ENCODE measurements around the gene CD74. TPM values are rescaled to one million over a fixed set of nuclear protein-coding genes. Genes with fewer than 3 reads are reported as not detected.

CD74 gene
- total and polyA plus RNA-seq, 2 of the 4 experiments (the other 2 are of a cell fraction) = 0.18 to 1.1 TPM

DNA sequence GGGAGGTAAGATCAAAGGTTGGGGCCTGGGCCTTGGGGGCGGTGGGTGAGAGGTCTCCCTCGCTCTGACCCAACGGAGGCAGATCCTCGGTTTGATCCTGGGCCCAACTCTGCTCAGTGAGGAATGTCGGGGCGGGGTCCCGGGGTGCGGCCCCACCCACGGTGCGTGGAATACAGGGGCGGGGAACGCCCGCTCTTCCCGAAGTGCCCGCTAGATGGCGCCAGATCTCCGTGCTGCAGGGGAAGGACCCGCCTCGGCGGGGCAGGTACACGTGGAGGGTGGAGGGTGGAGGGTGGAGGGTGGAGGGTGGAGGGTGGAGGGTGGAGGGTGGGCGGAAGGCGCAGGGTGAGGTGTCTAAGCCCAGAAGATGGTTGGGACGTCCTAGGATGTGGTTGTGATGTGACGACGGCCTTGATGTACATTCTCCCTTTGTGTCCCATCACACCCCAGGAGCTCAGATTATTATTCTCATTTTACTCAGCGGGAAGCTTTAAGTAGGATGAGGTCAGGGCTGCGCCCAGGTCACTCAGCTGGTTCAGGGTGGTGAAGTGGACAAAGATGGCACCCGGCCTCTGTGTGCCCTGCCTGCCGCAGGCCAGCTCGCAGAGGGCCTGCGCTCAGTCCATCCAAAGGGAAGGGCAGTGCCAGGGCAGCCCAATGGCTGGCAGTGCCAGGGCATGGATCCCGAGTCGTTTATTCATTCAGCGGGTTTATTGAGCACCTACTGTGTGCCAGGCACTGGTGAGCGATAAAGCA lies 46.3 kb upstream of the CD74 start:
- no TSS peak for BruUV-seq (replicated peaks)
- Histone ChIP-seq H3K56ac (ENCODE audit: extremely low read depth, insufficient read depth, low read length) (no peak overlapping the region), H3K9me3 (ENCODE audit: control insufficient read depth, insufficient read depth, low read length) (no peaks in the 10 kb centered on the region), H3K14ac (replicated peaks; ENCODE audit: low read depth, low read length) (no peak overlapping the region), H3K27ac (ENCODE audit: insufficient read depth, low read length) (peak overlapping the region; percentile 33; the same call in 1 of the 2 replicates), H3K9ac (ENCODE audit: low read depth, low read length) (0 out of 2 replicates have a peak overlapping the region, but pooled peaks have one; percentile 13), H2AK9ac (replicated peaks; ENCODE audit: low read depth, low read length, poor library complexity) (peak overlapping the region; percentile 98), H3K4me2 (ENCODE audit: low read depth, low read length) (peak overlapping the region; percentile 97), H3K36me3 (ENCODE audit: control insufficient read depth, insufficient read depth, low read length) (no peaks in the 10 kb centered on the region), H3K23ac (ENCODE audit: low read depth, low read length) (no peak overlapping the region; the same call in 1 of the 2 replicates), H3K4ac (ENCODE audit: low read depth, low read length) (peak overlapping the region; percentile 84), H2BK20ac (ENCODE audit: low read depth, low read length) (peak overlapping the region; percentile 88), H2BK15ac (ENCODE audit: low read depth, low read length) (peak overlapping the region; percentile 12; the same call in 1 of the 3 replicates), H3K9me1 (ENCODE audit: insufficient read depth, low read length) (no peaks in the 10 kb centered on the region; the same call in 1 of the 2 replicates), H3K4me1 (ENCODE audit: control insufficient read depth, insufficient read depth, low read length) (0 out of 2 replicates have a peak, but pooled peaks cover 2% of the 10 kb centered on the region), H3K18ac (ENCODE audit: low read depth, low read length) (peak overlapping the region; percentile 49; the same call in 1 of the 2 replicates), H3K79me1 (ENCODE audit: low read depth in 1 of 2, low read length in 2 of 2) (0 out of 4 replicates have a peak, but pooled peaks cover 0 to 6% of the 10 kb centered on the region in 2 experiments), H4K91ac (ENCODE audit: insufficient read depth, low read depth, low read length) (peak overlapping the region; percentile 70), H4K5ac (ENCODE audit: low read depth, low read length) (peak overlapping the region; percentile 83), H2AK5ac (ENCODE audit: low read depth, low read length) (peak overlapping the region; percentile 57), H3K27me3 (ENCODE audit: control insufficient read depth, insufficient read depth, low read length) (no peaks in the 10 kb centered on the region), H4K8ac (ENCODE audit: low read depth in 2 of 2, low read length in 2 of 2) (peak overlapping the region; percentile 42 to 82; a peak in 2 of 4 replicates), H3K4me3 (ENCODE audit: insufficient read depth, low read depth, low read length) (no peak overlapping the region), H2BK5ac (ENCODE audit: low read depth, low read length, poor library complexity, severe bottlenecking) (no peak overlapping the region), H4K20me1 (ENCODE audit: insufficient read depth, low read length) (no peaks in the 10 kb centered on the region), H2AFZ (replicated peaks; ENCODE audit: low read length, poor library complexity) (peak overlapping the region; percentile 88), H2BK120ac (ENCODE audit: low read depth, low read length) (peak overlapping the region; percentile 85)
- CTCF ChIA-PET = interaction anchor here (0.6 to 1.0 kb wide), 7 partner anchors 9 to 276 kb away, joined by 3 to 4 read pairs (median 4); partner anchors contain the start of gene RBM22
- dilution Hi-C loops (cut with HindIII; ENCODE audit: low sequenced_read_pairs, unreplicated experiment) (no loop called here), in situ Hi-C loops (cut with MboI; ENCODE audit: low sequenced_read_pairs) (no loop called here), intact Hi-C loops (cut with micrococcal nuclease) (loop anchor here (1.0 to 2.0 kb wide), 4 partner anchors 64 to 388 kb away; partner anchors contain the start of gene IRGM)
- DNase-seq (peak; percentile 38), ATAC-seq (ENCODE audit: low read depth) (peak; percentile 98)
- POLR2A ChIA-PET (ENCODE audit: unreplicated experiment) = no interaction called here
- WGBS, 2 experiments (ENCODE audit: extremely low coverage in 2 of 2, insufficient read length in 1 of 2) = 49% methylated on average over 12 of the region's 36 CpGs; no CpG with 5 or more reads in 1 of the 2 experiments
- TF ChIP-seq RCOR1 (IDR thresholded peaks at IDR 0.05; ENCODE audit: insufficient replicate concordance, low read length) = no peak
- no peak for TF ChIP-seq CHD1 (IDR thresholded peaks at IDR 0.05; ENCODE audit: low read depth, low read length)
- no peak for TF ChIP-seq RFX5 (IDR thresholded peaks at IDR 0.05; ENCODE audit: low read depth, low read length)
- no peak for TF ChIP-seq MAFK (IDR thresholded peaks at IDR 0.05; ENCODE audit: low read depth, low read length)
- TF ChIP-seq CEBPB (IDR thresholded peaks at IDR 0.05; ENCODE audit: low read depth, low read length) = no peak
- TF ChIP-seq, protein P1, sequence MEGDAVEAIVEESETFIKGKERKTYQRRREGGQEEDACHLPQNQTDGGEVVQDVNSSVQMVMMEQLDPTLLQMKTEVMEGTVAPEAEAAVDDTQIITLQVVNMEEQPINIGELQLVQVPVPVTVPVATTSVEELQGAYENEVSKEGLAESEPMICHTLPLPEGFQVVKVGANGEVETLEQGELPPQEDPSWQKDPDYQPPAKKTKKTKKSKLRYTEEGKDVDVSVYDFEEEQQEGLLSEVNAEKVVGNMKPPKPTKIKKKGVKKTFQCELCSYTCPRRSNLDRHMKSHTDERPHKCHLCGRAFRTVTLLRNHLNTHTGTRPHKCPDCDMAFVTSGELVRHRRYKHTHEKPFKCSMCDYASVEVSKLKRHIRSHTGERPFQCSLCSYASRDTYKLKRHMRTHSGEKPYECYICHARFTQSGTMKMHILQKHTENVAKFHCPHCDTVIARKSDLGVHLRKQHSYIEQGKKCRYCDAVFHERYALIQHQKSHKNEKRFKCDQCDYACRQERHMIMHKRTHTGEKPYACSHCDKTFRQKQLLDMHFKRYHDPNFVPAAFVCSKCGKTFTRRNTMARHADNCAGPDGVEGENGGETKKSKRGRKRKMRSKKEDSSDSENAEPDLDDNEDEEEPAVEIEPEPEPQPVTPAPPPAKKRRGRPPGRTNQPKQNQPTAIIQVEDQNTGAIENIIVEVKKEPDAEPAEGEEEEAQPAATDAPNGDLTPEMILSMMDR (conservative IDR thresholded peaks at IDR 0.05; ENCODE audit: low read depth, low read length) = peak; percentile 84
- no peak for TF ChIP-seq NFE2L2 (IDR thresholded peaks at IDR 0.05; ENCODE audit: low read depth, low read length)
- TF ChIP-seq MXI1 (IDR thresholded peaks at IDR 0.05; ENCODE audit: borderline replicate concordance, low read depth, low read length) = 0 out of 2 replicates have a peak, but pooled peaks have one; percentile 55
- no peak for TF ChIP-seq FOS (IDR thresholded peaks at IDR 0.05; ENCODE audit: low read depth, low read length)
- TF ChIP-seq SMC3 (IDR thresholded peaks at IDR 0.05; ENCODE audit: low read depth, low read length) = peak; percentile 70
- peak; percentile 80; the same call in 1 of the 2 replicates for TF ChIP-seq MAZ (IDR thresholded peaks at IDR 0.05; ENCODE audit: borderline replicate concordance, low read depth, low read length)
- TF ChIP-seq, protein P2, sequence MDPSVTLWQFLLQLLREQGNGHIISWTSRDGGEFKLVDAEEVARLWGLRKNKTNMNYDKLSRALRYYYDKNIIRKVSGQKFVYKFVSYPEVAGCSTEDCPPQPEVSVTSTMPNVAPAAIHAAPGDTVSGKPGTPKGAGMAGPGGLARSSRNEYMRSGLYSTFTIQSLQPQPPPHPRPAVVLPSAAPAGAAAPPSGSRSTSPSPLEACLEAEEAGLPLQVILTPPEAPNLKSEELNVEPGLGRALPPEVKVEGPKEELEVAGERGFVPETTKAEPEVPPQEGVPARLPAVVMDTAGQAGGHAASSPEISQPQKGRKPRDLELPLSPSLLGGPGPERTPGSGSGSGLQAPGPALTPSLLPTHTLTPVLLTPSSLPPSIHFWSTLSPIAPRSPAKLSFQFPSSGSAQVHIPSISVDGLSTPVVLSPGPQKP (IDR thresholded peaks at IDR 0.05; ENCODE audit: borderline replicate concordance, low read depth, low read length) = no peak
- no peak for TF ChIP-seq BHLHE40 (IDR thresholded peaks at IDR 0.05; ENCODE audit: low read depth, low read length)
